HepG2 (cell line): ENCODE results near the gene CPEB4. TPM values are rescaled to one million over a fixed set of nuclear protein-coding genes. Genes with fewer than 3 reads are reported as not detected.
A peak's percentile ranks its signal among the peaks of the same experiment; 100 is the strongest.

ENCODE experiments used
- ARID3A ChIP-seq: IDR thresholded peaks from 2 replicates; pipeline ENCODE4 v1.6.1; 2012; ENCODE audit warnings: low read depth, low read length, improper control_type of control experiment
- FOSL1 ChIP-seq: sonication (generic); formaldehyde crosslinking; IDR thresholded peaks from 2 replicates; pipeline ENCODE4 v1.9.0; 2021; ENCODE audit warnings: missing genetic modification reagents, borderline replicate concordance
- GFI1 ChIP-seq: sonication (generic); formaldehyde crosslinking; IDR thresholded peaks from 2 replicates; pipeline ENCODE4 v1.5.0; 2020; ENCODE audit warnings: missing genetic modification reagents, mild to moderate bottlenecking, borderline replicate concordance
- GMEB2 ChIP-seq: IDR thresholded peaks from 2 replicates; pipeline ENCODE4 v1.6.1; 2016; ENCODE audit warnings: missing biosample characterization, missing genetic modification reagents, low read depth
- GPBP1L1 ChIP-seq: sonication (generic); formaldehyde crosslinking; IDR thresholded peaks from 2 replicates; pipeline ENCODE4 v1.5.0; 2020; ENCODE audit warnings: mild to moderate bottlenecking, missing genetic modification reagents
- HNF4G ChIP-seq, 2 experiments: sonication (generic) in 1 of 2; formaldehyde crosslinking in 1 of 2; IDR thresholded peaks; 2 replicates each; pipeline versions ENCODE4 v1.4.0 to v1.6.1; 2011 to 2020; ENCODE audit warnings: borderline replicate concordance in 2 of 2, low read depth in 2 of 2, mild to moderate bottlenecking in 2 of 2, low read length in 1 of 2, missing genetic modification reagents in 1 of 2, moderate library complexity in 1 of 2
- HNRNPK ChIP-seq: fragments of 200-400 bp; formaldehyde crosslinking; IDR thresholded peaks from 2 replicates; pipeline ENCODE4 v1.6.1; 2018; ENCODE audit warnings: low read length, low read depth, moderate library complexity, mild to moderate bottlenecking; ENCODE audit not compliant: poor library complexity, severe bottlenecking
- HOXD1 ChIP-seq: sonication (generic); formaldehyde crosslinking; IDR thresholded peaks from 2 replicates; pipeline ENCODE4 v1.5.0; 2020; ENCODE audit warnings: missing genetic modification reagents
- KDM2A ChIP-seq: sonication (generic); formaldehyde crosslinking; IDR thresholded peaks from 2 replicates; pipeline ENCODE4 v1.4.0; 2020; ENCODE audit warnings: low read depth, missing genetic modification reagents, borderline replicate concordance
- MZF1 ChIP-seq: sonication (generic); formaldehyde crosslinking; IDR thresholded peaks from 2 replicates; pipeline ENCODE4 v1.8.1; 2023; ENCODE audit warnings: mild to moderate bottlenecking, missing genetic modification reagents, borderline replicate concordance
- NFIC ChIP-seq: IDR thresholded peaks from 2 replicates; pipeline ENCODE4 v1.6.1; 2012; ENCODE audit warnings: mild to moderate bottlenecking, low read length, inconsistent platforms
- RFX3 ChIP-seq: IDR thresholded peaks from 2 replicates; pipeline ENCODE4 v1.6.1; 2016; ENCODE audit warnings: missing biosample characterization, missing genetic modification reagents
- ZFP82 ChIP-seq: sonication (generic); formaldehyde crosslinking; IDR thresholded peaks from 2 replicates; pipeline ENCODE4 v1.5.1; 2020; ENCODE audit warnings: mild to moderate bottlenecking, missing genetic modification reagents, borderline replicate concordance
- ZNF180 ChIP-seq: sonication (generic); formaldehyde crosslinking; IDR thresholded peaks from 2 replicates; pipeline ENCODE4 v1.4.0; 2020; ENCODE audit warnings: low read depth, missing genetic modification reagents, borderline replicate concordance
- ZNF207 ChIP-seq: fragments of 450-650 bp; IDR thresholded peaks from 2 replicates; pipeline ENCODE4 v1.6.1; 2016; ENCODE audit warnings: antibody characterized with exemption, borderline replicate concordance
- ZNF530 ChIP-seq: sonication (generic); formaldehyde crosslinking; IDR thresholded peaks from 2 replicates; pipeline ENCODE4 v1.5.0; 2020; ENCODE audit warnings: low read depth, mild to moderate bottlenecking, missing genetic modification reagents
- ZNF562 ChIP-seq: sonication (generic); formaldehyde crosslinking; IDR thresholded peaks from 2 replicates; pipeline ENCODE4 v1.8.0; 2022; ENCODE audit warnings: missing genetic modification reagents, borderline replicate concordance
- ZNF572 ChIP-seq: sonication (generic); formaldehyde crosslinking; IDR thresholded peaks from 2 replicates; pipeline ENCODE4 v1.5.1; 2020; ENCODE audit warnings: mild to moderate bottlenecking, missing genetic modification reagents
- polyA plus RNA-seq, 8 experiments: library from polyadenylated mRNA; depleted of rRNA in 3 of 8; stranded (reverse) in 7 of 8; unstranded in 1 of 8; fragments of >200 nt; fragmentation: Illumina TruSeq in 4 of 8; extraction: Trizol in 4 of 8; gene quantifications; 2 replicates each; pipeline versions ENCODE4 v1.2.1 to v1.2.3, GENCODE V29; 2011 to 2016; ENCODE audit warnings: low read depth in 4 of 8, missing spikeins in 1 of 8, mixed read lengths in 1 of 8; ENCODE audit not compliant: insufficient read depth in 1 of 8
- total RNA-seq, 5 experiments: library from RNA; depleted of rRNA; stranded (reverse); fragments of >200 nt; fragmentation: Illumina TruSeq; extraction: Trizol; gene quantifications; 2 replicates each; pipeline ENCODE4 v1.2.3, GENCODE V29; 2016; ENCODE audit warnings: low read depth in 1 of 5
- TF ChIP-seq, protein P1 (sequence below): sonication (generic); IDR thresholded peaks from 2 replicates; pipeline ENCODE4 v1.6.1; 2016; ENCODE audit warnings: low read depth, borderline replicate concordance
- TF ChIP-seq, protein P2 (sequence below): sonication (generic); formaldehyde crosslinking; conservative IDR thresholded peaks from 2 replicates; pipeline ENCODE4 v1.4.0; 2020; ENCODE audit warnings: mild to moderate bottlenecking, missing genetic modification reagents, moderate library complexity

CPEB4 gene
- total and polyA plus RNA-seq, 2 of the 13 experiments (the other 11 are each of a cell fraction or from before 2014, with no cell fraction given) = 7.7 to 26.7 TPM

DNA sequence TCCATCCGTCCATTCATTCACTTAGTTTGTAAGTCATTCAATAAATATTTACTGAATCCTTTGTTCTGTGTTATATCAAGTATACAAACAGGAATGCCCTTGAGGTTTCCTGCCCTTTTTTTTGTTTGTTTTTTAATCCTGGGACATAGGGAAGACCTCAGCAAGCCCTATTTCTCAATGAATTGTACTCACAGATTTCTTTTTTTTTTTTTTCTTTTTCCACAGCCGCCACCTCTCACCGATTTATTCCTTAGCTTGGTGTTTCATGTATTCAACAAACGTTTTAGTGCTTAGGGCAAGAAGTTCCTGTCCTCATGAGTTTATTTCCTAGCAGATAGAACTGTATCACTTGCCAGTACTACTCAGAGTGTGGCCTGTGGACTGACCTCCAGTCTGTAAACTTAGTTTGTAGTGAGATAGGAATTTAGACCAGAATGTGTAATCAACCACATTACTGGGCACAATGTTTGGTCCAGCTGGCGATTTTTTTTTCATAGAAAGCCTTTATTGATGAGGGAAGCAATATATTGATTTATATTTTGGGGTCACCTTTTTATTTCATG lies 65.5 kb downstream of the CPEB4 start (continued):
- TF ChIP-seq HOXD1 (CRISPR knock-in tag) (0 out of 2 replicates have a peak, but pooled peaks have one; percentile 49), ZNF207 (no peak), ZNF572 (no peak), HNRNPK (no peak), RFX3 (CRISPR knock-in tag) (no peak), NFIC (peak; percentile 71; the same call in 1 of the 2 replicates), GPBP1L1 (no peak), ZNF562 (no peak), GMEB2 (CRISPR knock-in tag) (no peak), GFI1 (CRISPR knock-in tag) (peak; percentile 41; the same call in 1 of the 2 replicates), MZF1 (no peak), ZNF530 (CRISPR knock-in tag) (no peak), HNF4G (IDR thresholded peaks at IDR 0.05; ENCODE audit: borderline replicate concordance, low read depth, low read length) (no peak), HNF4G (CRISPR knock-in tag; IDR thresholded peaks at IDR 0.05; ENCODE audit: borderline replicate concordance, low read depth) (no peak), ZNF180 (CRISPR knock-in tag) (no peak), ARID3A (peak; percentile 75), KDM2A (no peak), FOSL1 (CRISPR knock-in tag) (peak; percentile 18; the same call in 1 of the 2 replicates), ZFP82 (CRISPR knock-in tag) (no peak)
- TF ChIP-seq, protein P1, sequence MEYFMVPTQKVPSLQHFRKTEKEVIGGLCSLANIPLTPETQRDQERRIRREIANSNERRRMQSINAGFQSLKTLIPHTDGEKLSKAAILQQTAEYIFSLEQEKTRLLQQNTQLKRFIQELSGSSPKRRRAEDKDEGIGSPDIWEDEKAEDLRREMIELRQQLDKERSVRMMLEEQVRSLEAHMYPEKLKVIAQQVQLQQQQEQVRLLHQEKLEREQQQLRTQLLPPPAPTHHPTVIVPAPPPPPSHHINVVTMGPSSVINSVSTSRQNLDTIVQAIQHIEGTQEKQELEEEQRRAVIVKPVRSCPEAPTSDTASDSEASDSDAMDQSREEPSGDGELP = peak; percentile 73; the same call in 1 of the 2 replicates
- TF ChIP-seq, protein P2, sequence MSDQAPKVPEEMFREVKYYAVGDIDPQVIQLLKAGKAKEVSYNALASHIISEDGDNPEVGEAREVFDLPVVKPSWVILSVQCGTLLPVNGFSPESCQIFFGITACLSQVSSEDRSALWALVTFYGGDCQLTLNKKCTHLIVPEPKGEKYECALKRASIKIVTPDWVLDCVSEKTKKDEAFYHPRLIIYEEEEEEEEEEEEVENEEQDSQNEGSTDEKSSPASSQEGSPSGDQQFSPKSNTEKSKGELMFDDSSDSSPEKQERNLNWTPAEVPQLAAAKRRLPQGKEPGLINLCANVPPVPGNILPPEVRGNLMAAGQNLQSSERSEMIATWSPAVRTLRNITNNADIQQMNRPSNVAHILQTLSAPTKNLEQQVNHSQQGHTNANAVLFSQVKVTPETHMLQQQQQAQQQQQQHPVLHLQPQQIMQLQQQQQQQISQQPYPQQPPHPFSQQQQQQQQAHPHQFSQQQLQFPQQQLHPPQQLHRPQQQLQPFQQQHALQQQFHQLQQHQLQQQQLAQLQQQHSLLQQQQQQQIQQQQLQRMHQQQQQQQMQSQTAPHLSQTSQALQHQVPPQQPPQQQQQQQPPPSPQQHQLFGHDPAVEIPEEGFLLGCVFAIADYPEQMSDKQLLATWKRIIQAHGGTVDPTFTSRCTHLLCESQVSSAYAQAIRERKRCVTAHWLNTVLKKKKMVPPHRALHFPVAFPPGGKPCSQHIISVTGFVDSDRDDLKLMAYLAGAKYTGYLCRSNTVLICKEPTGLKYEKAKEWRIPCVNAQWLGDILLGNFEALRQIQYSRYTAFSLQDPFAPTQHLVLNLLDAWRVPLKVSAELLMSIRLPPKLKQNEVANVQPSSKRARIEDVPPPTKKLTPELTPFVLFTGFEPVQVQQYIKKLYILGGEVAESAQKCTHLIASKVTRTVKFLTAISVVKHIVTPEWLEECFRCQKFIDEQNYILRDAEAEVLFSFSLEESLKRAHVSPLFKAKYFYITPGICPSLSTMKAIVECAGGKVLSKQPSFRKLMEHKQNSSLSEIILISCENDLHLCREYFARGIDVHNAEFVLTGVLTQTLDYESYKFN (CRISPR knock-in tag) = peak; percentile 79
